ENCODE data around the gene ELMOD1. TPM values are rescaled to one million over a fixed set of nuclear protein-coding genes. Genes with fewer than 3 reads are reported as not detected.

Gene ELMOD1
- total RNA-seq, 1 experiment from 2014 or later, result 0.35 TPM

- Mint-ChIP-seq H3K36me3 (ENCODE audit: insufficient read depth, unreplicated experiment) (no peaks in the 10 kb centered on the region), H3K27me3 (ENCODE audit: unreplicated experiment) (peaks cover 26% of the 10 kb centered on the region), H3K4me1 (ENCODE audit: low read depth, unreplicated experiment) (no peaks in the 10 kb centered on the region), H3K9me3 (ENCODE audit: low read depth, unreplicated experiment) (no peaks in the 10 kb centered on the region), H3K4me3 (ENCODE audit: low read depth, unreplicated experiment) (no peak overlapping the region), H3K27ac (ENCODE audit: unreplicated experiment) (no peak overlapping the region)
- TF ChIP-seq CTCF (IDR thresholded peaks at IDR 0.05; ENCODE audit: unreplicated experiment), result no peak
- BruUV-seq (replicated peaks), result no TSS peak
- CTCF ChIA-PET, result no interaction called here
- intact Hi-C loops (cut with micrococcal nuclease; ENCODE audit: unreplicated experiment), result no loop called here
- DNase-seq, result no peak
Measured at GRCh38 chr11:107631043-107631442, 40.1 kb downstream of the ELMOD1 start.

GRCh38 chr11:107631931-107632330 is 41.0 kb downstream of the ELMOD1 start:
- Mint-ChIP-seq H3K4me3 (ENCODE audit: low read depth, unreplicated experiment) (no peak overlapping the region), H3K27me3 (ENCODE audit: unreplicated experiment) (peaks cover 17% of the 10 kb centered on the region), H3K36me3 (ENCODE audit: insufficient read depth, unreplicated experiment) (no peaks in the 10 kb centered on the region), H3K27ac (ENCODE audit: unreplicated experiment) (no peak overlapping the region), H3K4me1 (ENCODE audit: low read depth, unreplicated experiment) (no peaks in the 10 kb centered on the region), H3K9me3 (ENCODE audit: low read depth, unreplicated experiment) (no peaks in the 10 kb centered on the region)
- CTCF ChIA-PET, result no interaction called here
- intact Hi-C loops (cut with micrococcal nuclease; ENCODE audit: unreplicated experiment), result no loop called here
- no TSS peak for BruUV-seq (replicated peaks)
- no peak for DNase-seq
- no peak for TF ChIP-seq CTCF (IDR thresholded peaks at IDR 0.05; ENCODE audit: unreplicated experiment)

DNA sequence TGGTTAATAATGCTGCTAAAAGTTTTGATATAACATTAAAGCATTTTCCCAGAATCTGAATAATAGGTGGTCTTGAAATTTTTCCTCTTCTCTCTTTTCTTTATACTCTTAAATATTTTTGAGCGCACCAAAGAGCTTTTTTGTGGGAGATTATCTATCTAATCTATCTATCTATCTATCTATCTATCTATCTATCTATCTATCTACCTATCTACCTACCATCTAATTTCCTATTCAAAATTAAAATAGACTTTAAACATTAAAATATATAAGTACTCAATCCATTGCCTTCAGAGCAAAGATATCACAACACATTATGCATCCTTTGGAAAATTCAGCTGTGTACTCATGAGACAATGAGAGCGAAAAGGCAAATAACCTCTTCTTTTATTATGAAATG is 55.8 kb downstream of the ELMOD1 start:
- CTCF ChIA-PET, result no interaction called here
- Mint-ChIP-seq H3K36me3 (ENCODE audit: insufficient read depth, unreplicated experiment) (no peaks in the 10 kb centered on the region), H3K9me3 (ENCODE audit: low read depth, unreplicated experiment) (no peaks in the 10 kb centered on the region), H3K4me3 (ENCODE audit: low read depth, unreplicated experiment) (no peak overlapping the region), H3K4me1 (ENCODE audit: low read depth, unreplicated experiment) (no peaks in the 10 kb centered on the region), H3K27me3 (ENCODE audit: unreplicated experiment) (peaks cover 13% of the 10 kb centered on the region), H3K27ac (ENCODE audit: unreplicated experiment) (no peak overlapping the region)
- no peak for TF ChIP-seq CTCF (IDR thresholded peaks at IDR 0.05; ENCODE audit: unreplicated experiment)
- no peak for DNase-seq
- intact Hi-C loops (cut with micrococcal nuclease; ENCODE audit: unreplicated experiment), result no loop called here
- no TSS peak for BruUV-seq (replicated peaks)

DNA sequence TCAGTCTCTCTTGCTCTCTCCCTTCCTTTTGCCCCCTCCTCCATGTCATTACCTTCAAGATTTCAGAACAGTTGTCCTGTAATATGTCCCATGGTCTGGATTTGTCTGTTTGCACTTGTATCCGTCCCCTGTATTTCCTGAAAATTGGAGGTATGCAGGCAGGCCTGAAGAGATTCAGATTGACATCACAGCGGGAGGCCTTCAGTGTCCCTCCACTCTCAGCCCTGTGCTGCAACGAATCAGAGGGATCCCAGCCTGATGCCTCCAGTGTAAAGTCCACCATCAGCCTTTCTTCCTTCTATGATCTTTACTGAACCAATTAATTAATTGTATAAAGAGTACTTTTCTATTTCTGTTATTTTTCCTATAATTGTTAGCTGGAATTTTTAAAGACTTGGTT is 57.3 kb downstream of the ELMOD1 start:
- Mint-ChIP-seq H3K27me3 (ENCODE audit: unreplicated experiment) (peaks cover 17% of the 10 kb centered on the region), H3K36me3 (ENCODE audit: insufficient read depth, unreplicated experiment) (no peaks in the 10 kb centered on the region), H3K9me3 (ENCODE audit: low read depth, unreplicated experiment) (no peaks in the 10 kb centered on the region), H3K27ac (ENCODE audit: unreplicated experiment) (no peak overlapping the region), H3K4me1 (ENCODE audit: low read depth, unreplicated experiment) (no peaks in the 10 kb centered on the region), H3K4me3 (ENCODE audit: low read depth, unreplicated experiment) (no peak overlapping the region)
- TF ChIP-seq CTCF (IDR thresholded peaks at IDR 0.05; ENCODE audit: unreplicated experiment), result no peak
- CTCF ChIA-PET, result no interaction called here
- intact Hi-C loops (cut with micrococcal nuclease; ENCODE audit: unreplicated experiment), result no loop called here
- no TSS peak for BruUV-seq (replicated peaks)
- no peak for DNase-seq
